HG03469 (cell line): ENCODE data around the gene AK9.
"Not testable (repeated sequence)": the region's sequence is repeated elsewhere in the genome, so short reads cannot be mapped to it uniquely, and the experiment has no call there.

ENCODE experiments used
- ATAC-seq: cut with Tn5 transposase; IDR thresholded peaks from one replicate; pipeline ENCODE4 v1.9.1; 2021; ENCODE audit warnings: mild to moderate bottlenecking, moderate library complexity, moderate number of reproducible peaks; ENCODE audit not compliant: unreplicated experiment

The AK9 gene

GRCh38 chr6:109482905-109483734, 207.9 kb downstream of the AK9 start, which contains the start of gene ZBTB24:
ZBTB24 (minus strand) TSS chr6:109483219; CDS start chr6:109482026, 1,193 bp downstream.
- ATAC-seq = peak; percentile 79

- no peak for ATAC-seq
These were observed 210.0 kb downstream of the AK9 start for GRCh38 chr6:109480993-109481480.

GRCh38 chr6:109478841-109479624, 212.0 kb downstream of the AK9 start:
- no peak for ATAC-seq

- ATAC-seq = no peak
These were observed 212.7 kb downstream of the AK9 start for GRCh38 chr6:109478222-109478805.

- ATAC-seq = no peak
These were observed 213.3 kb downstream of the AK9 start for GRCh38 chr6:109477725-109478124.

- no peak for ATAC-seq
These were observed 213.8 kb downstream of the AK9 start for GRCh38 chr6:109477184-109477583.

GRCh38 chr6:109475625-109476024, 215.4 kb downstream of the AK9 start:
- no peak for ATAC-seq

- no peak for ATAC-seq
These were observed 216.0 kb downstream of the AK9 start for GRCh38 chr6:109474995-109475394.

GRCh38 chr6:109473120-109473519, 217.9 kb downstream of the AK9 start:
- no peak for ATAC-seq

- ATAC-seq = no peak
These were observed 218.6 kb downstream of the AK9 start for GRCh38 chr6:109472132-109472995.

GRCh38 chr6:109471105-109471810, 219.7 kb downstream of the AK9 start:
- ATAC-seq = no peak

GRCh38 chr6:109469591-109470189, 221.3 kb downstream of the AK9 start:
- ATAC-seq = no peak

- ATAC-seq = no peak
These were observed 223.3 kb downstream of the AK9 start for GRCh38 chr6:109467696-109468095.

- no peak for ATAC-seq
These were observed 224.6 kb downstream of the AK9 start for GRCh38 chr6:109466212-109466923.

GRCh38 chr6:109465772-109466171, 225.2 kb downstream of the AK9 start:
- no peak for ATAC-seq

- no peak for ATAC-seq
These were observed 229.1 kb downstream of the AK9 start for GRCh38 chr6:109461733-109462526.

GRCh38 chr6:109461205-109461604, 229.8 kb downstream of the AK9 start:
- ATAC-seq = not testable (repeated sequence)
